ENCODE data around the gene SLC35C1.
"Not testable (repeated sequence)": the region's sequence is repeated elsewhere in the genome, so short reads cannot be mapped to it uniquely, and the experiment has no call there.

The SLC35C1 gene

GRCh38 chr11:45811571-45812290, 6.8 kb downstream of the SLC35C1 start:
- no peak for DNase-seq

GRCh38 chr11:45812581-45813548, 7.9 kb downstream of the SLC35C1 start:
- DNase-seq, result no peak

DNA sequence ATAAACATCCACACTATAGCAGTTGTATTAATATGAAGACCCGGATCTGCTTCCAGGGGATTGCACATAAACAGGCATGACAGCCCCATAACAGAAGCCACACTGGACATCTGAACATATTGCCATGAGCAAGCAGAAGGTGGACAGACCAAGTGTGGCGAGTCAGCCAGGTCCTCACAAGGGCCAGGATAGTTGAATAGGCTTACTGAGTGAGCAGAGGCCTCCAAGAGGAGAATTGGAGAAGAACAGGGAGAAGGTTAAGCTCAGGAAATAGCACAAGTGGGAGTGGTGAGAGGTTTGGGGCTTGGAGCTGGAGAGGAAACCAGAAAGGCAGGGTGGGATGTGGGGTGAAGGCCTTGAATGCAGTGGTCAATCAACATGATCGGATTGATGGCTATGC, 10.8 kb downstream of the SLC35C1 start:
- DNase-seq, result peak; percentile 29

- DNase-seq, result no peak
Observed at GRCh38 chr11:45816614-45817013, 11.7 kb downstream of the SLC35C1 start.

DNA sequence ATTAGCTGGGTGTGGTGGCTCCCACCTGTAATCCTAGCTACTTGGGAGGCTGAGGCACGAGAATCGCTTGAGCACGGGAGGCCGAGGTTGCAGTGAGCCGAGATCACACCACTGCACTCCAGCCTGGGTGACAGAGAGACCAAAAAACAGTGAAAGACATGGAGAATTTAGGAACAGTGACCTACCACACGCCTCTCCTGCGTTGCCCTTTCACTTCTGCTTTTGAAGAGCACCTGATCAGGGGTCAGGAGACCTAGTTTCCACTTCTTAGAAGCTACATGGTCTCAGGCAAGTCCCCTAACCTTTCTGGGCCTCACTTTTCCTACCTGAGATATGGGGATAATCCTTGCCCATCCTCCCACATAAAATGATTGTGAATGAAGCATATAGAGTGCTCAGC, 12.2 kb downstream of the SLC35C1 start:
- no peak for DNase-seq

- DNase-seq, result no peak
Observed at GRCh38 chr11:45818961-45819605, 14.1 kb downstream of the SLC35C1 start.

- DNase-seq, result no peak
Observed at GRCh38 chr11:45820211-45820857, 15.4 kb downstream of the SLC35C1 start.

GRCh38 chr11:45826492-45826891, 21.5 kb downstream of the SLC35C1 start:
- DNase-seq, result not testable (repeated sequence)

DNA sequence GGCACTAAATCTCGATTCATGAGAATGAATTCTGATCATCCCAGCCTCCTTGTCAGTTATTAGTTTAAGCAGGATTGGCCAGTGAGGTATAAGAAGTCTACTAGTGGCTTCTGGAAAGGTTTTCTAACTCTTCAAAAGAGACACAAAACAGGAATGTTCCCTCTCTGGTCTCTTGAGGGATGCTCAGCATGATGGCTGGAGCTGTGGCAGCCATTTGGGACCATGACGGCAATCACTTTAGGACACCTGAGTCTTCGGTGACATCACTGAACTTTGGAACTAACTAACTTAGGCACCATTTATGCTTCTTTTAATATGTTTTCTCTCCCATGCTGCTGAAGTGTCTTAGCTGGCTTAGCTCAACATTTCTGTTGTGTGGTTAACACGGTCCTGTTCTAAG, 22.2 kb downstream of the SLC35C1 start:
- DNase-seq, result no peak

DNA sequence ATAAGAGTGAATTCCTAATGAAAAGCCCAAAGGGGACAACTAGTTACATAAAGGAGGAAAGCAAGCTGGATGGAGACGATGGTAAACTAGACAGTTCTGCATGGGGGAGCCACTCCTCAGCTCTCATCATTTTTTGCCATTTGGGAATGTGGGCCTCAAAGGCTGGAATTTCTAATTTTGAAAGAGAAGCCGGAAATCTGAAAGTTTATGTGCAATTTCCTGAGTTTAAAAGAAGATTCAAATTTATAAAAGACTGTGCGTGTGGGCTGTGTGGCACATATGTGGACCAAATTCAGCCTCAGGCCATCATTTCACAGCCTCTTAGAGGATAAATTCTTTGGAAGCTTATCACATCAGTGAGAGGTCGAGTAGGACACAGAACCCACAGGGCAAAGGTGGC, 24.0 kb downstream of the SLC35C1 start:
- DNase-seq, result no peak

DNA sequence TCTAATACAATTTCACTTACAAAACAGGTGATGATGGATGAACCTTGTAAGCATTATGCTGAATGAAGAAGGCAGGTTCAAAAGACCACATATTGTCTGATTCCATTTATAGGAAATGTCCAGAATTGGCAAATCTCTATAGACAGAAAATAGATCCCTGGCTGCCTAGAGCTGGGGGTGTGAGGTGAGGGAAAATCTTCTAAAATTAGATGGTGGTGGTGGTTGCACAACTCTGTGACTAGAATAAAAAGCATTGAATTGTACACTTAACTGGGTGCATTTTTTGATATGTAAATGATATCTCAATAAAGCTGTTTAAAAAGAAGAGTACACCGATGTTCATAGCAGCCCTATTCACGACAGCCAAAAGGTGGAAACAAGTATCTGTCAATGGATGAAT, 25.6 kb downstream of the SLC35C1 start:
- no peak for DNase-seq

DNA sequence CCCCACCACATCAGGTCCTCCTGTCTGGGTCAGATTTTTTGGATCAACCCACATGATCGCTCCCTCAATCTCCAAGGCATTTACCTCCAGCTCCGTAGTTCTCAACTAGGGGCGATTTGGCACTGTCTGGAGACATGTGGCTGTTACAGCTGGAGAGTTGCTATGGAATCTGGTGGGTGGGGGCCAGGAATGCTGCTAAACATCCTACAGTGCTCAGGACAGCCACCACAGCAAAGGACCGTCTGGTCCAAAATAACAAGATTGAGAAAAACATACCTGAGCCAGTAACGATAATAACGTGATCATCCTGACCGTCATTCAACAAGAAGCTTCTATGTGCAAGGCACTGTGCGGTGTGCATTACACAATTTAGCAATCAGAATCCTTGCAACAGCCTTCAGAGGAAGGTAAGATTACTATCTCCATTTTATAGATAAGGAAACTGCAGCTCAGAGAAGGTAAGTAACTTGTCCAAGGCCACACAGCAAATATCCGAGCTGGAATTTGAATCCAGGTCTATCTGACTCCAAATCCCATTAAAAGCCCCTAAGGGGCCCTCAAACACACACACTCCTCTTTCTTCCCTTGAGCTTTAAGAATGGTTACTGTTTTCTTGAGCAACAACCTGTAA, 28.0 kb downstream of the SLC35C1 start:
- DNase-seq, result no peak

DNA sequence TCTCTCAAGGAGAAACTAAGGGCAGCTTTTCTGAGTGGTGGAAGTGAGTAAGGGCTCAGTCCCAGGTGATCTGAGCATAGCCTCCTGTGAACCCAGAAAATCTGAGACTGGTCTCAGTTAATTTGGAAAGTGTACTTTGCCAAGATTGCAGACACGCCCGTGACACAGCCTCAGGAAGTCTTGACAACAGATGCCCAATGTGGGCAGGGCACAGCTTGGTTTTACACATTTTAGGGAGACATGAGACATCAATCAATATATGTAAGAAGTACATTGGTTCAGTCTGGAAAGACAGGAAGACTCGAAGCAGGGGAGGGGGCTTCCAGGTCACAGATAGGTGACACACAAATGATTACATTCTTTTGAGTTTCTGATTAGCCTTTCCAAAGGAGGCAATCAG, 28.8 kb downstream of the SLC35C1 start:
- no peak for DNase-seq

DNA sequence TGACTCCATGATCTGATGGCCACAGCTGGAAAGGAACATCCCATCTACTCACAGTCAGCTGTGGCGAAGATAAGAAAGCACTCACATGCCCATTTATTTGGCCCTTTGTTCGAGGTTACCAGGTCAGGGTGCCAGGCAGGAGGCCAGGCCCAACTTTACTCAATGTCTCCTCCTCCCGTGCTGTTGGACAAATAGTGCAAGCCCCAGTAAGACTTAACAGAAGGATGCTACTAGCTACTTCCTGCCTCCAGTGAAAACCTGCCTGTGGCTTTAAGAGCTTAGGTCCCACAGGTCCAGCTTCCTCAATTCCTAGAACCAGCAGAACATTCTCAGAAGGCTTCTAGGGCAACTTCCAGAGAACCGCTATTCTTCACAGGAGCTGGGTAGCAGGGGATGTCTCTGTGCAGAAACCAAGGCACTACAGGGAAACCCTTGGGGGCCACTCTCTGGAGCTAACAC, 29.4 kb downstream of the SLC35C1 start:
- no peak for DNase-seq

GRCh38 chr11:45839204-45839603, 34.3 kb downstream of the SLC35C1 start:
- DNase-seq, result no peak

DNA sequence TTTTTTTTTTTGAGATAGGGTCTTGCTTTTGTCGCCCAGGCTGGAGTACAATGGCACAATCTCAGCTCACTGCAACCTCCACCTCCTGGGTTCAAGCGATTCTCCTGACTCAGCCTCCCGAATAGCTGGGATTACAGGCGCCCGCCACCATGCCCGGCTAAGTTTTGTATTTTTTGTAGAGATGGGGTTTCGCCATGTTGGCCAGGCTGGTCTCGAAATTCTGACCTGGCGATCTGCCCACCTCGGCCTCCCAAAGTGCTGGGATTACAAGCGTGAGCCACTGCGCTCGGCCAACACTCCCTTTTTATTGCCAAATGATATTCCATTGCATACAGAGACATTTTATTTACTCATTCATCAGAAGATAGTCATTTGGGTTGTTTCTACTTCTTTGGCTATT, 35.3 kb downstream of the SLC35C1 start:
- not testable (repeated sequence) for DNase-seq

DNA sequence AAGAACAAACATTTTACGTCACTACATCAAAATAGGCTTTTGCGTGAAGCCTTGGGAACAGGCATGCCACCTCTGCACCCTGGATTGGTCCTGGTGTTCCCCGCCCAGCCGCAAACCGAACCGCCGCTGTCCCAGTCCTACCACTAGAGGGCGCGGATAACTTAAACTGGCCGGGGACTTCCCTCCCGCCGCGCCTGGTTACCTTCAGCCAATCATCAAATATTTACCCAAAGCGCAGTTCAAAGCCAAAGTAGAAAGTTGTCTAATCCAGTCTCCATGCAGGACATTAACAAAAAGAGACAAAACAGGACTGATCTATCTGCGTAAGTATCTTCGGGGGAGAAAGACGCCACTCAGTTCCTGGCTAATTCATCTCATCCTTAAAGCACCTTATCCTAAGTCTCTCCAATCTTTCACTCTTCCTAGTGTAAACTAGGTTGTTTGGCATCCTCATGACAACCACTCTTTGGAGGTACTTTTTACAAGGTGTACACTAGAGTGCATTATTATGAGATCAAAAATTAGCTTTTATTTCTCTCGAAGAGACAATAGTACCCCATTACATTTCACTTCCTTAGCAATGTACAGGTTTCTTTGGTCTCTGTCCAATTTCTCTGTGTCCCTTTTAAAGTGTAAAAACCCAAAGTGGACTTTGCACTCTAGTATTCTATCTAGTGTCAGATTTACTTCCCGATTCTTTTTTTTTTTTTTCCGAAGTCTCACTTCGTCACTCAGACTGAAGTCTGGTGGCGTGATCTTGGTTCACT, 38.4 kb downstream of the SLC35C1 start:
- peak; percentile 95 for DNase-seq

DNA sequence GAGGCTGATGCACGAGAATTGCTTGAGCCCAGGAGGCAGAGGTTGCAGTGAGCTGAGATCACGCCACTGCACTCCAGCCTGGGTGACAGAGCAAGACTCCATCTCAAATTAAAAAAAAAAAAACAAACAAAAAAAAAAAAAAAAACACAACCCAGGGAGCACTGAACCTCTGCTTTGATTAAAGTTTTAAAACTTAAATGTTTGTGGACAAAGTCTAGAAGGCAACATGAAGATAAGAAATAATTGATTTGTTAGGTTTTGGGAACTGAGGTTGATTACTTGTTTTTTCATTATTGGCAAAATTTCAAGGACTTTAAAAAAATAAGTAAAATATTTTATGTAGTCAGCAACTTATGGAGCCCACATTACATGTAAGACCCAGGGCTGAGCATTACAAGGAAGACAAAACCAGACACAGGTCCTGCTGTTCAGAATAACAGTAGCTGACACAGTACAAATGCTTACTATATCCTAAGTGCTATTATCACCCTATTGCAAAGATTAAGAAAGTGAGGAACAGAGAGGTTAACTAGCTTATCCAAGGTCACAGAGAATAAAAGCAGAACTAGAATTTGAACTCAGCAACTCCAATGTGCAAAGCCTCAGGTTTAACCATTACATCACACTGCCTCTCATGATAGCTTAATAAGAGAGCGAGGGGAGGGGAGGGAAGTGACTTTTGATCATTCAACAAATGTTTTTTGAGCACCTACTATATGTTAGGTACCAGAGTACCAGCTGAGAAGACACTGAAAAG, 40.1 kb downstream of the SLC35C1 start:
- DNase-seq, result no peak

DNA sequence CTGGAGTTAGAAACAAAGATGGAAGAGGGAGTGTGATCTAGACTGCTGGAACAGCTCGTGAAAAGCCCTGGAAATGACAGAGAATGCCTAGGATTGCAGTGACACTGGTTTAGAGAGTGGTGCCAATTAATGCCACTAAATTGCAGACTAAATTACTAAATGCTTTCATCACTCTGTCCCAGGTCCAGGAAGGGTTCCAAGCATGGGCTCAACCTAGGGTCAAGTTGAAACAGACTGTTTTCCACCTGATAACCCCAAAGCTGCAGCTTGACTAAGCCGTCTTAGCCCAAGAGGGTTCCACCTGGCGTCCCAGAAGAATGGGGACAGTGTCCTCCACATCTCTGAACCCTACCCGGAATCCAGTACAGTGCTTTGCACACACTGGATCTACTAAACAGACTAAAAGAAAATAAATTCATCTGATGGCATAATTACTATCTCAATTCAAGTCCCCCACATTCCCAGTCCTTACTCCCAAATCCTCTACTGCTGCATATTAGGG, 41.3 kb downstream of the SLC35C1 start:
- no peak for DNase-seq

Data from eye (tissue), 1 donor.